Measurements from ENCODE around the gene AVEN.
"Not testable (repeated sequence)": the region's sequence is repeated elsewhere in the genome, so short reads cannot be mapped to it uniquely, and the experiment has no call there.

Gene AVEN

DNA sequence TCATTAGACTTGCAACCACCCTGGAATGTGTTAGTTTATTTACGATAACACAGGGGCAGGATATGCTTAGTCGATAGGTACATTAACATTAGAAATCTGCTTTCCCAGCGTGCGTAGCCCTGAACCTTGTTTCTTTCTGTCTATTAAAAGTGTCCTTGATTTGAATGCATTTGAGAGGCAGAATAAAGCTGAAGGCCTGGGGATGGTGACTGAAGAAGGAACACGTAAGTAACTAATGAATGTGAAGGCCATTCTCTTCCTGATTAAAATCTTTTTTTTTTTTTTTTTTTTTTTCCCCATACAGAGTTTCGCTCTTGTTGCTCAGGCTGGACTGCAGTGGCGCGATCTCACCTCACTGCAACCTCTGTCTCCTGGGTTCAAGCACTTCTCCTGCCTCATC lies 213.6 kb downstream of the AVEN start:
- Histone ChIP-seq H3K9ac (no peak overlapping the region), H3K4me2 (no peak overlapping the region), H3K4me3 (no peak overlapping the region), H3K27me3 (no peaks in the 10 kb centered on the region), H3K27ac (no peak overlapping the region), H3K36me3 (no peaks in the 10 kb centered on the region), H3K9me3 (no peaks in the 10 kb centered on the region; the same call in 1 of the 2 replicates), H4K20me1 (no peaks in the 10 kb centered on the region), H3K4me1 (no peaks in the 10 kb centered on the region)
- no peak for TF ChIP-seq Cebpa-rat (IDR thresholded peaks at IDR 0.05)

DNA sequence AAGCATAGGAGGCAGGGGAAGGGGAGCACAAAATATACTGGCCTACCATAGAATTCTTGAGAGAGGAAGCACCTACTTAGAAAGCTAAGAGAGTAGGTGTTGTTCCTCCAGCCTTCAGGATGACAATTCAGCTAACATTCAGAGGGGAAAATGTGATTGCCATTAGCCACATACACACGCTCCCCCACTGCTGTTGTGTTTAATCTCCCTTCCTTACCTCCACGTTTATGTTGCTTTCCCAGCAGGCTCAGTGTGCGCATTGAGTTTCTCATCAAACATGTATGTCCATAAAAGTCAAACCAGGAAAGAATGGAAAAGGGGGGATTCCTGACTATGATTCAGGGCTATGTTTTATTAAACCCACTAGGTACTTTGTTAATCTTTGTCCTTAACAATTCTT lies 215.9 kb downstream of the AVEN start:
- H3K9me3 ChIP-seq: no peaks in the 10 kb centered on the region
- H3K4me2 ChIP-seq: no peak overlapping the region
- no peaks in the 10 kb centered on the region for H4K20me1 ChIP-seq
- H3K27me3 ChIP-seq: no peaks in the 10 kb centered on the region
- H3K4me1 ChIP-seq: no peaks in the 10 kb centered on the region
- no peak overlapping the region for H3K4me3 ChIP-seq
- H3K9ac ChIP-seq: no peak overlapping the region
- no peak for TF ChIP-seq Cebpa-rat (IDR thresholded peaks at IDR 0.05)
- H3K36me3 ChIP-seq: no peaks in the 10 kb centered on the region
- H3K27ac ChIP-seq: no peak overlapping the region

DNA sequence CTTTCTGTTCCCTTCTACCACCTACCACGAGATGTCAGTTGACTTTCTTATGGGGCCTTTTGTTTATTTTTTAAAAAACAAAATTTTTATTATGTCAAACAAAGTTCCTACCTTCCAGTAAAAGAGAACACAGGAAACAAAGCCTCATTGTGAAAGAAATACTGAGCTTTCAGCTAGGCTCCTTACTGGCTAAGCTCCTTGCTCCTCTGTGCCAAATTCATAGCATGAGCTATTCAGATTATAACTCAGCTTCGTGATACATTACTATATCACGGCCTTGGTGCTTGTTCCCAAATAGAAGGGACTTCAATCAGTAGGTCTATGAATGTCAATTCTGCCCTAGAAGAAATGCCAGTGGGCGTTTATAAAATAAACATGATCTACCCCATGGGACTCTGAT lies 216.5 kb downstream of the AVEN start:
- Histone ChIP-seq H3K36me3 (no peaks in the 10 kb centered on the region), H3K9me3 (no peaks in the 10 kb centered on the region), H3K4me3 (no peak overlapping the region), H4K20me1 (no peaks in the 10 kb centered on the region), H3K4me1 (no peaks in the 10 kb centered on the region), H3K27ac (no peak overlapping the region), H3K27me3 (no peaks in the 10 kb centered on the region), H3K9ac (no peak overlapping the region), H3K4me2 (no peak overlapping the region)
- TF ChIP-seq Cebpa-rat (IDR thresholded peaks at IDR 0.05): no peak

DNA sequence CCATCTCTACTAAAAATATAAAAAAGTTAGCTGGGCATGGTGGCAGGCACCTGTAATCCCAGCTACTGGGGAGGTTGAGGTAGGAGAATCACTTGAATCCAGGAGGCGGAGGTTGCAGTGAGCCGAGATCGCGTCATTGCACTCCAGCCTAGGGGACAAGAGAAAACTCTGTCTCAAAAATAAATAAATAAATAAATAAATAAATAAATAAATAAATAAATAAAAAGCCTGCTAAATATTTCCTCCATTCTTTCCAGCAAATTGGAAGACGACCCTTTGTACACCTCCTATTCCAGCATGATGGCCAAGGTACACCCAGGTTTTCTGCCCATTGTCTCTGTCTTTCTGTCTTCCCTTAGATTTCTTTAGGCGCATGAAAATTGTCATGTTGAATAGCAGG lies 219.5 kb downstream of the AVEN start:
- H3K9ac ChIP-seq, H3K27me3 ChIP-seq, H4K20me1 ChIP-seq, H3K4me3 ChIP-seq, H3K9me3 ChIP-seq, H3K4me2 ChIP-seq, H3K4me1 ChIP-seq, H3K27ac ChIP-seq, H3K36me3 ChIP-seq: not testable (repeated sequence)

Data from BLaER1 (cell line).